A549 (cell line): Measurements from ENCODE around the gene CD9. TPM values are rescaled to one million over a fixed set of nuclear protein-coding genes. Genes with fewer than 3 reads are reported as not detected.

Source experiments
- ATAC-seq, 2 experiments: fragments of 200-7000 bp in 1 of 2; fragments of >200 bp in 1 of 2; cut with Nextera tagmentation in 1 of 2; cut with Tn5 transposase in 1 of 2; 3 replicates each; pipeline versions ENCODE4 v1.8.0 to v1.9.1; 2018 to 2020; ENCODE audit warnings: mild to moderate bottlenecking in 1 of 2, moderate library complexity in 1 of 2
- CTCF ChIA-PET: fragments of 300-600 bp; sonication (Branson Sonifier 250); formaldehyde crosslinking; extraction: SDS; loops from one replicate; lab custom pipeline; 2021; ENCODE audit warnings: antibody characterized with exemption, inconsistent platforms; lab: Yijun Ruan, JAX
- POLR2A ChIA-PET: fragments of 350-600 bp; formaldehyde crosslinking; extraction: SDS; loops from one replicate; lab custom pipeline; 2021; ENCODE audit warnings: antibody characterized with exemption, inconsistent platforms; lab: Yijun Ruan, JAX
- DNase-seq, 2 experiments: peaks; one replicate each; pipeline versions ENCODE4 v3.0.0 to v3.0.0-alpha.2; 2011 to 2016; ENCODE audit warnings: low read depth in 1 of 2, low spot score in 1 of 2
- FAIRE-seq: peaks from 2 replicates; lab custom pipeline; 2011; peaks lifted over from hg19 to GRCh38; lab: Jason Lieb, UNC
- H3K27ac ChIP-seq, 2 experiments: fragments of >200 bp; sonication (Bioruptor Twin); formaldehyde crosslinking; 3 replicates each; pipeline ENCODE4 v1.5.1; 2016 to 2017
- H3K4me1 ChIP-seq: fragments of >200 bp; sonication (Bioruptor Twin); formaldehyde crosslinking; 3 replicates; pipeline ENCODE4 v1.6.1; 2016
- H3K4me2 ChIP-seq: fragments of >200 bp; sonication (Bioruptor Twin); formaldehyde crosslinking; 3 replicates; pipeline ENCODE4 v1.6.1; 2016
- H3K4me3 ChIP-seq: fragments of >200 bp; sonication (Bioruptor Twin); formaldehyde crosslinking; 3 replicates; pipeline ENCODE4 v1.5.1; 2016
- H3K9me3 ChIP-seq: fragments of >200 bp; sonication (Bioruptor Twin); formaldehyde crosslinking; 3 replicates; pipeline ENCODE4 v1.6.1; 2016
- CBX2 ChIP-seq: fragments of 200-600 bp; sonication (generic); IDR thresholded peaks from 2 replicates; pipeline ENCODE4 v1.6.1; 2016; ENCODE audit warnings: low read depth, mild to moderate bottlenecking, borderline replicate concordance
- CEBPB ChIP-seq, 2 experiments: fragments of >200 bp in 1 of 2; sonication (Bioruptor Twin) in 1 of 2; formaldehyde crosslinking in 1 of 2; IDR thresholded peaks; 2 replicates each; pipeline ENCODE4 v1.6.1; 2012 to 2016
- CTCF ChIP-seq: fragments of >200 bp; sonication (Bioruptor Twin); formaldehyde crosslinking; IDR thresholded peaks from 3 replicates; pipeline ENCODE4 v1.5.1; 2016
- E2F6 ChIP-seq: IDR thresholded peaks from 2 replicates; pipeline ENCODE4 v1.6.1; 2012; ENCODE audit warnings: low read depth, borderline replicate concordance
- EP300 ChIP-seq, 2 experiments: fragments of >200 bp; sonication (Bioruptor Twin); formaldehyde crosslinking; IDR thresholded peaks; 2 replicates in 1 of 2; 3 replicates in 1 of 2; pipeline ENCODE4 v1.6.1; 2016 to 2017
- FOSL2 ChIP-seq, 2 experiments: fragments of 450-650 bp in 1 of 2; fragments of >200 bp in 1 of 2; sonication (Bioruptor Twin) in 1 of 2; formaldehyde crosslinking; IDR thresholded peaks; 2 replicates each; pipeline versions ENCODE4 v1.5.0 to v1.6.1; 2016 to 2020; ENCODE audit warnings: mild to moderate bottlenecking in 1 of 2, moderate library complexity in 1 of 2
- FOXS1 ChIP-seq: fragments of 250-450 bp; sonication (Bioruptor Pico); IDR thresholded peaks from 2 replicates; pipeline ENCODE4 v1.5.0; 2020; ENCODE audit warnings: mild to moderate bottlenecking, moderate library complexity
- HEYL ChIP-seq: fragments of 250-450 bp; sonication (Bioruptor Pico); IDR thresholded peaks from 2 replicates; pipeline ENCODE4 v1.8.0; 2021; ENCODE audit warnings: mild to moderate bottlenecking, moderate library complexity
- HOXA7 ChIP-seq: fragments of 250-450 bp; sonication (Bioruptor Pico); IDR thresholded peaks from 2 replicates; pipeline ENCODE4 v1.5.0; 2020; ENCODE audit warnings: mild to moderate bottlenecking, moderate library complexity
- HOXB5 ChIP-seq: fragments of 250-450 bp; sonication (Bioruptor Pico); IDR thresholded peaks from 2 replicates; pipeline ENCODE4 v1.5.0; 2020; ENCODE audit warnings: mild to moderate bottlenecking, moderate library complexity
- MAFK ChIP-seq: fragments of 450-650 bp; IDR thresholded peaks from 2 replicates; pipeline ENCODE4 v1.6.1; 2014; ENCODE audit not compliant: partially characterized antibody
- NFE2L2 ChIP-seq: fragments of 150-350 bp; conservative IDR thresholded peaks from 2 replicates; pipeline ENCODE4 v1.6.1; 2014; ENCODE audit warnings: low read length
- NPAS2 ChIP-seq: fragments of 250-450 bp; sonication (Bioruptor Pico); IDR thresholded peaks from 2 replicates; pipeline ENCODE4 v1.8.0; 2022; ENCODE audit warnings: mild to moderate bottlenecking, moderate library complexity, borderline replicate concordance
- NR3C1 ChIP-seq: fragments of >200 bp; sonication (Bioruptor Twin); formaldehyde crosslinking; IDR thresholded peaks from 3 replicates; pipeline ENCODE4 v1.6.1; 2017
- PHF8 ChIP-seq: fragments of 200-600 bp; sonication (generic); IDR thresholded peaks from 2 replicates; pipeline ENCODE4 v1.6.1; 2016; ENCODE audit warnings: low read depth, mild to moderate bottlenecking, antibody characterized with exemption, moderate library complexity, borderline replicate concordance
- POLR2A ChIP-seq: IDR thresholded peaks from 2 replicates; pipeline ENCODE4 v1.6.1; 2012; ENCODE audit warnings: mild to moderate bottlenecking, low read length
- POLR2AphosphoS2 ChIP-seq: conservative IDR thresholded peaks from 2 replicates; pipeline ENCODE4 v1.6.1; 2012; ENCODE audit warnings: low read length, improper control_type of control experiment, inconsistent platforms
- RCOR1 ChIP-seq: fragments of 150-350 bp; IDR thresholded peaks from 2 replicates; pipeline ENCODE4 v1.6.1; 2014; ENCODE audit warnings: antibody characterized with exemption, low read length, low read depth
- SREBF2 ChIP-seq: fragments of 450-650 bp; IDR thresholded peaks from 2 replicates; pipeline ENCODE4 v1.6.1; 2014; ENCODE audit warnings: mild to moderate bottlenecking, moderate library complexity
- TP53 ChIP-seq: fragments of 250-450 bp; sonication (Bioruptor Pico); IDR thresholded peaks from 2 replicates; pipeline ENCODE4 v1.5.0; 2021; ENCODE audit warnings: mild to moderate bottlenecking, moderate library complexity
- USF2 ChIP-seq: fragments of 450-650 bp; IDR thresholded peaks from 2 replicates; pipeline ENCODE4 v1.6.1; 2014; ENCODE audit warnings: antibody characterized with exemption
- ZC3H11A ChIP-seq: fragments of 450-650 bp; IDR thresholded peaks from 2 replicates; pipeline ENCODE4 v1.6.1; 2014; ENCODE audit warnings: antibody characterized with exemption, mild to moderate bottlenecking
- ZSCAN20 ChIP-seq: fragments of 250-450 bp; sonication (Bioruptor Pico); IDR thresholded peaks from 2 replicates; pipeline ENCODE4 v1.8.0; 2022; ENCODE audit warnings: mild to moderate bottlenecking, moderate library complexity
- WGBS: methylation state at CpG from one replicate; pipeline ENCODE4 v1.1.6; 2017; ENCODE audit errors: missing lambda C conversion rate; 5-methylcytosine and 5-hydroxymethylcytosine counted together
- polyA plus RNA-seq, 4 experiments: library from polyadenylated mRNA; depleted of rRNA in 3 of 4; stranded (reverse); fragments of >200 nt; fragmentation: RNase III in 1 of 4; extraction: RNeasy Plus Mini Kit Qiagen cat#74134 plus additional on column Dnase treatment in 1 of 4; gene quantifications; 2 replicates in 3 of 4; 3 replicates in 1 of 4; pipeline ENCODE4 v1.2.3, GENCODE V29; 2011 to 2017

The CD9 gene
- polyA plus RNA-seq, 2 of the 4 experiments (the other 2 are of a cell fraction) = 116 to 185 TPM

GRCh38 chr12:6268484-6269157 is 68.4 kb downstream of the CD9 start:
- CTCF ChIA-PET = interaction anchor here (0.7 to 8.1 kb wide), 5 partner anchors 9 to 1119 kb away, joined by 3 to 61 read pairs (median 3); partner anchors contain the start of gene CD9
- Histone ChIP-seq H3K9me3 (no peaks in the 10 kb centered on the region), H3K4me1 (peaks cover 11% of the 10 kb centered on the region), H3K27ac (no peak overlapping the region), H3K4me2 (no peak overlapping the region), H3K4me3 (no peak overlapping the region)
- DNase-seq (no peak), FAIRE-seq (no peak), ATAC-seq (no peak)
- no peak for TF ChIP-seq CTCF
- TF ChIP-seq SREBF2 = no peak
- no peak for TF ChIP-seq MAFK
- no peak for TF ChIP-seq HOXB5 (CRISPR knock-in tag)
- TF ChIP-seq RCOR1 = no peak
- TF ChIP-seq CEBPB (IDR thresholded peaks at IDR 0.05) = no peak
- TF ChIP-seq POLR2AphosphoS2 = no peak
- TF ChIP-seq HEYL (CRISPR knock-in tag) = no peak
- TF ChIP-seq NPAS2 (CRISPR knock-in tag) = no peak
- TF ChIP-seq ZSCAN20 = no peak
- no peak for TF ChIP-seq EP300 (IDR thresholded peaks at IDR 0.05)
- 74% methylated on average over 10 of the region's 10 CpGs for WGBS
- POLR2A ChIA-PET = interaction anchor here (0.7 kb wide), 1 partner anchor 9 kb away, joined by 6 read pairs; no protein-coding TSS in a partner anchor

- DNase-seq (no peak), ATAC-seq (no peak), FAIRE-seq (no peak)
- H3K9me3 ChIP-seq = no peaks in the 10 kb centered on the region
- H3K4me3 ChIP-seq = no peak overlapping the region
- ChIA-PET CTCF (interaction anchor here (8.1 kb wide), 1 partner anchor 8 kb away, joined by 61 read pairs; no protein-coding TSS in a partner anchor), POLR2A (no interaction called here)
- WGBS = 91% methylated on average over 16 of the region's 16 CpGs
- no peak for TF ChIP-seq FOSL2 (IDR thresholded peaks at IDR 0.05)
- TF ChIP-seq FOSL2 (CRISPR knock-in tag; IDR thresholded peaks at IDR 0.05) = no peak
- TF ChIP-seq TP53 (CRISPR knock-in tag) = no peak
- no peak for TF ChIP-seq HOXA7 (CRISPR knock-in tag)
- TF ChIP-seq CBX2 = no peak
- TF ChIP-seq EP300 (IDR thresholded peaks at IDR 0.05) = no peak
- no peak for TF ChIP-seq ZSCAN20
- no peak for TF ChIP-seq USF2
- TF ChIP-seq POLR2AphosphoS2 = no peak
- no peak for TF ChIP-seq PHF8
- TF ChIP-seq NFE2L2 = no peak
- no peak for TF ChIP-seq CTCF
- TF ChIP-seq FOXS1 (CRISPR knock-in tag) = no peak
- no peak for TF ChIP-seq E2F6
- TF ChIP-seq HOXB5 (CRISPR knock-in tag) = no peak
- TF ChIP-seq ZC3H11A = no peak
- TF ChIP-seq NR3C1 = no peak
- TF ChIP-seq POLR2A = no peak
- no peak overlapping the region for H3K27ac ChIP-seq
- no peak overlapping the region for H3K4me2 ChIP-seq
- peaks cover 11% of the 10 kb centered on the region for H3K4me1 ChIP-seq
Observed at GRCh38 chr12:6269986-6270385, 69.8 kb downstream of the CD9 start.
